Astrocyte (in vitro differentiated cells and primary cell): ENCODE measurements around the gene HECW1.

Source experiments
- EZH2 ChIP-seq: IDR thresholded peaks from 2 replicates; pipeline ENCODE4 v1.6.1; 2012; ENCODE audit warnings: mild to moderate bottlenecking, low read length, inconsistent platforms; ENCODE audit not compliant: insufficient read depth
- TF ChIP-seq, protein P1 (sequence below): IDR thresholded peaks from 2 replicates; pipeline ENCODE4 v1.5.1; 2011; ENCODE audit warnings: low read depth, mild to moderate bottlenecking, inconsistent platforms, low read length, moderate library complexity; ENCODE audit not compliant: insufficient read depth

DNA sequence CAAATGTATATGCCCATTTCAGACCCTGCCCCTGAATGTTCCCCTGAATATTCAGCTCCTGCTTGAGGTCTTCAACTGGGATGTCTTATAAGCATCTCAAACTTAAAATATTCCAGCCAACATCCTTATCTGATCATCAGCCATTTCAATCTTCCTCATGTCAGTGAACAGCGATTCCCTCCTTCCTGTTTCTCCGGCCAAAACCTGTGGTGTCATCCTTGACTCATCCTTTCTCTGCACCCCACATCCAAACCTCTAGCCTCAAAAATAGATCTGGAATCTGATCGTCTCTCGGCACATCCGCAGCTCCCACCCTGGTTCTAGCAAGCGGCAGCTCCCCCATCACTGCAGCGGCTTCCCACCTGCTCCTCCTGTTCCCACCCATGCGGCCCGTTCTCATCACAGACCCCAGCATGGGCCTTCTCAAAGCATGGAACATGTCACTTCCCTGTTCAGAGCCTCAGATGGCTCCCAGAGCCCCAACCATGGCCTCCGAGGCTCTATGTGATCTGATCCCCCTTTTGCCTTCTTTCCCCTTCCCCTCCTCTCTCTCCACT is 165.7 kb downstream of the HECW1 start:
- TF ChIP-seq, protein P1, sequence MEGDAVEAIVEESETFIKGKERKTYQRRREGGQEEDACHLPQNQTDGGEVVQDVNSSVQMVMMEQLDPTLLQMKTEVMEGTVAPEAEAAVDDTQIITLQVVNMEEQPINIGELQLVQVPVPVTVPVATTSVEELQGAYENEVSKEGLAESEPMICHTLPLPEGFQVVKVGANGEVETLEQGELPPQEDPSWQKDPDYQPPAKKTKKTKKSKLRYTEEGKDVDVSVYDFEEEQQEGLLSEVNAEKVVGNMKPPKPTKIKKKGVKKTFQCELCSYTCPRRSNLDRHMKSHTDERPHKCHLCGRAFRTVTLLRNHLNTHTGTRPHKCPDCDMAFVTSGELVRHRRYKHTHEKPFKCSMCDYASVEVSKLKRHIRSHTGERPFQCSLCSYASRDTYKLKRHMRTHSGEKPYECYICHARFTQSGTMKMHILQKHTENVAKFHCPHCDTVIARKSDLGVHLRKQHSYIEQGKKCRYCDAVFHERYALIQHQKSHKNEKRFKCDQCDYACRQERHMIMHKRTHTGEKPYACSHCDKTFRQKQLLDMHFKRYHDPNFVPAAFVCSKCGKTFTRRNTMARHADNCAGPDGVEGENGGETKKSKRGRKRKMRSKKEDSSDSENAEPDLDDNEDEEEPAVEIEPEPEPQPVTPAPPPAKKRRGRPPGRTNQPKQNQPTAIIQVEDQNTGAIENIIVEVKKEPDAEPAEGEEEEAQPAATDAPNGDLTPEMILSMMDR: no peak
- no peak for TF ChIP-seq EZH2
